Fibroblast of mammary gland (primary cell): ENCODE results near the gene TECPR1.

ENCODE experiments used
- DNase-seq: peaks from one replicate; pipeline ENCODE4 v3.0.0-alpha.2; 2010; ENCODE audit warnings: low read depth
- H3K4me3 ChIP-seq: 2 replicates; pipeline ENCODE4 v1.5.1; 2011; ENCODE audit warnings: low read depth, mild to moderate bottlenecking, low read length, moderate library complexity; ENCODE audit not compliant: control insufficient read depth
- TF ChIP-seq, protein P1 (sequence below): conservative IDR thresholded peaks from 2 replicates; pipeline ENCODE4 v1.5.1; 2011; ENCODE audit warnings: low read depth, low read length, inconsistent platforms; ENCODE audit not compliant: control insufficient read depth, insufficient read depth

Gene TECPR1

DNA sequence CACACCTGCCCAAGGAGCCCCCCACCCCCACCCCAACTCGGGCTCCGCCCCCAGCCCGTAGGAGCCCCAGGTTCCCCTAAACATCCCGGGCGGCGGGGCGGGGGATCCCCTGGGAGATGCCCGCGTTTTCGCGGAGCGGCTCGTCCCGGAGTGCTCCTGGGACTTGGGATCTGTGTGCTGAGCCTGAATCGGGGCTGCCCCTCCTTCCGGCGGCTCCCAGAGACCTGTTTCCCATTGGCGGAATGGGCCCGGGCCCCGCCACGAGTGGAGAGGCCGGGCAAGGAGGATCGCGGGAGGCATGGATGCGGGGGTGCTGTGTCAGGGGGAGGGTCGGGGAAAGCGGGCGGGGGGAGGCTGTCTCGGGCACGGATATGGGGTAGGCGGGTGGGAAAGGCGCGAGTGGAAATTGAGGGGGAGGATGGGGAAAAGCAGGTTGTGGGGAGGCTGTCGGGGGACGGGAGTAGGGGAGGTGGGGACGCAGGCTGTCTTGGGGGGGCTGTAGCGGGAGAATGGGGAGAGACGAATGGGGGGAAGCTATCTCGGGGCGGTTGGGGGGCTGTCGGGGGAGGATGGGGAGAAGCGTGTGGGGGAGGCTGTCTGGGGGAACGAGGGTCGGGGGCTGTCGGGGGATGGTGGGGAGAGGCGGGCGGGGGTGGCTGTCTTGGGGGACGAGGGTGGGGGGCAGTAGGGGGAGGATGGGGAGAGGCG lies 41.4 kb downstream of the TECPR1 start:
- TF ChIP-seq, protein P1, sequence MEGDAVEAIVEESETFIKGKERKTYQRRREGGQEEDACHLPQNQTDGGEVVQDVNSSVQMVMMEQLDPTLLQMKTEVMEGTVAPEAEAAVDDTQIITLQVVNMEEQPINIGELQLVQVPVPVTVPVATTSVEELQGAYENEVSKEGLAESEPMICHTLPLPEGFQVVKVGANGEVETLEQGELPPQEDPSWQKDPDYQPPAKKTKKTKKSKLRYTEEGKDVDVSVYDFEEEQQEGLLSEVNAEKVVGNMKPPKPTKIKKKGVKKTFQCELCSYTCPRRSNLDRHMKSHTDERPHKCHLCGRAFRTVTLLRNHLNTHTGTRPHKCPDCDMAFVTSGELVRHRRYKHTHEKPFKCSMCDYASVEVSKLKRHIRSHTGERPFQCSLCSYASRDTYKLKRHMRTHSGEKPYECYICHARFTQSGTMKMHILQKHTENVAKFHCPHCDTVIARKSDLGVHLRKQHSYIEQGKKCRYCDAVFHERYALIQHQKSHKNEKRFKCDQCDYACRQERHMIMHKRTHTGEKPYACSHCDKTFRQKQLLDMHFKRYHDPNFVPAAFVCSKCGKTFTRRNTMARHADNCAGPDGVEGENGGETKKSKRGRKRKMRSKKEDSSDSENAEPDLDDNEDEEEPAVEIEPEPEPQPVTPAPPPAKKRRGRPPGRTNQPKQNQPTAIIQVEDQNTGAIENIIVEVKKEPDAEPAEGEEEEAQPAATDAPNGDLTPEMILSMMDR = no peak
- peak overlapping the region; percentile 24 for H3K4me3 ChIP-seq
- DNase-seq = no peak

DNA sequence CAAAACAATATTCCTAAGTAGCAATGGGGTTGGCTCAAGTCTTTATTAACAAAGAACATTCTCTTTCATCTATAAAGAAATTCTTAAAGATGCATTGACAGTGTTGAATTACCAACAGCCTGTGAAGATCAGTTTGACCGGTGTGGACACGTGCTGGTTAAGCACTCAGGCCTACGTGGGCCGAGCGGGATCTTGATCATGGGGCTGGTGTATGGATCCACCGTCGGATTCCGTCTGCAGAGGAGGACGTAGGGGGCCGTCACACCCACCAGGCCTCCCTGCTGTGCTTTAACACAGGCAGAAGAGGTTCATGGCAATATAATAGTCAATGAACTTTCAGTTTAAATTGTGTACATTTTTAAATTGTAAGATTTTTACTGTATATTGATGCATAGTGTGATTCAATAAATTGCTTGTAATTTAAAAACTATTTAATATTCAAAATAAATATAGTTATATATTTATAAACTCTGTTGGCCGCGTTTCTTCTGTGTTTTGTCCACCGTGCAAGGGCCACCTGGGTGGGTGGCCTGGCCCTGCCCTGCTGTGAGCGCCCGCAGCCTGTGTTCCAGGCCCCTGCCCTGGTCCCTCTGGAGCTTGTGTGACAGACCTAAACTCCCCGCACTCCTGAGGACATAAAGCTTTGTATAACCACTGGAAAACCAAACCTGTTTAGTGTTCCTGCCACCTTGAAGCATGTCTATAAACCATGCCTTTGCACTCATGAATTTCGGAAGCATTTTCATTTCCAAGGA lies 42.7 kb downstream of the TECPR1 start:
- TF ChIP-seq, protein P1 = no peak
- DNase-seq = no peak
- H3K4me3 ChIP-seq = no peak overlapping the region

DNA sequence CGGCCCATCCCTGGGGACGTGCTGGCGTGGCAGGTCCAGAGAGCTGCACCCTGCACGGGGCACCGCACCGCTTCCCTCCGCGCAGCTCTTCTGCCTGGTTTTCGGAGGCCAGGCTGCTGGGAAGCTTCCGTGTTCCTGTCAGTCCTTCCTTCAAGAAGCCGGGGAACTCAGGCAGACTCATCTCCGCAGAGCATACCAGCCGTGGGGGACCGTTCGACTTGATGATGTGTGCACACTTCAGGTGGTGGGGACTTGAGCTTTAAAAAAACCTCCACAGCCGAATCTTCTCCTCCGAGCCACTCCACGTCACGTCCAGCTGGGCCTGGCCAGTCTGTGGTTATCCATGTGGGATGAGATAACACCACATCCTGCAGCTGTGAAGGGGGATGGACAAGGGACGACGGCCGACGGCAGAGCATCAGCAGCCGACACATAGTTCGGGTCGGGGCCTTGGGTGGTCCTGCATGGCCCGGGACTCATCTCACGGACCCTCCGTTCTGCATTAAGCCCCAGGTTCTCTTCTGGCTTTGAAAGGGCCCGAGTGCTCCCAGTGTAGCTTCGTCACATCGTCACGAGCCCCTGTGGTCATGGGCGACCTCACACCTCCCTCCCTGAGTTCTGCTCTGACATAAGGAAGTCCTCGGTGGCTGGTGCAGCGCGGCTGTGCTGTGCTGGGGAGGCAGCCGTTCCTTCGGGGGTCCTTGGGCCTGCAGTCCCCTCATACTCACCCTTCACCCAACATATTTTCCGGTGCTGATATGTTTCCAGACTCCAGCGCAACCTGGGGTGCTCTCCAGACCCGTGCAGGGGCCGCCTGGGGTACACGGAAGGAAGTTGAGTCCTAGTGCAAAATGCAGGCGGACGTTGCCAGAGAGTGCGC lies 45.3 kb downstream of the TECPR1 start:
- no peak for DNase-seq
- TF ChIP-seq, protein P1 = no peak

DNA sequence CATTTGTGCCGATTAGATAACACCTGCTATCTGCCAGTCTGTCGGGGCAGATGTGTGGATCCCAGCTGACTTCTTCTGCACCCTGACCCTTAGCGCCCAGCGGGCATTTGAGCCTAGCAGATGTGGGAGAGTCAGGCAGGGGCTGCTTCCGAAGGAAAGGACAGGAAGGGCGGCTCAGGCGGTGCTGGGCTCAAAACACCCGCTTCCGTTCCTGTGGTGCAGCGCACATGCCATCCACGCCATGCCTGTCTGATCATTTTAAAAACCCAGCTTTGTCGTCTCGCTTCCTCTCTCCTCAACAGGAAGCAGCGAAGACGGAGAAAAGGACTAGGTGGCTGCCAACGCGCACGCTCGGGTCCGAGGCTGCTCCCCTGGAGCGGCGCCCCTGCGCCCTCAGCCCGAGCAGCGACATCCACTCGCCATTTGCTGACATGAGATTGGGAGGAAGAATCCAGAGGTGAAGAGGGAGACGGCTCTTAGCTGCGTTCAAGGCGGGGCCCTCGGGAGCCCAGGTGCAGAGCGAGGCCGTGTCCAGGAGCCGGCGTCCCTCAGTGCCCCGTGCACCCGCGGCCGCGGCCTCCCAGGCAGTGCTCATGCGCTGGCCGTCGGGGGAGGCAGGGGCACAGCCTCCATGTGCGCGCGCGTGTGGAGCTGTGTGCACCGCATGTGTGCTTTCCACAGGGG lies 46.7 kb downstream of the TECPR1 start:
- TF ChIP-seq, protein P1 = no peak
- H3K4me3 ChIP-seq = no peak overlapping the region
- DNase-seq = no peak

More for the DNA sequence above, 45.3 kb downstream of the TECPR1 start:
- no peak overlapping the region for H3K4me3 ChIP-seq

DNA sequence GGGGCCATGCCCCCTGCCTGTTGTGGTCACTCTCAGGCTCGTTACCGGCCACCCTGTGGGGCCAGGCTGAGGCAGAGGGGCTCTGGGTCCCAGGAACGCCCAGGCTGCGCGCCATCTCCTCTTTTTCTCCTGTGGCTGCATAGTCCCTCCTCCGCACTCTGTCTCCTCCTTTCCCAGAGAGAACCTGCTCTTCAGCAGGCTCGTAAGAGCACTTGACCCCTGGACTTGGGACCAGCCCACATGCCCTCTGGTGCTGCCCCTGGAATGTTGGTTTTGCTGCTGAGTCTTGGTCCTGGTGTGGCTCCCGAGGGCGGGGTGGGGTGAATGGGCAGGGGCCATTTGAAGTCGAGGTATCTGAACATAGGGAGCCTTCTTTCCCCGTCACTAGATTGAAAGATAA lies 47.4 kb downstream of the TECPR1 start:
- DNase-seq = no peak
- no peak overlapping the region for H3K4me3 ChIP-seq
- TF ChIP-seq, protein P1 = no peak
